ENCODE results near the gene CDC14C. TPM values are rescaled to one million over a fixed set of nuclear protein-coding genes. Genes with fewer than 3 reads are reported as not detected.
"Not testable (repeated sequence)": the region's sequence is repeated elsewhere in the genome, so short reads cannot be mapped to it uniquely, and the experiment has no call there.

CDC14C gene
- total RNA-seq (2014; rRNA removed; shearing (Covaris generic)) = 0.07 TPM in 1 of 2 replicates, not detected in the other

- Histone ChIP-seq H3K27me3 (ENCODE audit: control insufficient read depth, insufficient read depth, low read length) (no peaks in the 10 kb centered on the region), H3K36me3 (replicated peaks; ENCODE audit: control insufficient read depth, insufficient read depth, low read length) (no peaks in the 10 kb centered on the region), H3K4me3 (ENCODE audit: insufficient read depth, low read depth, low read length) (no peak within 1 kb of the TSS)
- no peak for DNase-seq
Measured at GRCh38 chr7:48924433-48924832, at the start of gene CDC14C. Gene CDC14C (plus strand): TSS chr7:48924547. CDS start chr7:48924673, 126 bp downstream.

GRCh38 chr7:48875045-48875916, 49.1 kb upstream of the CDC14C start:
- H3K27me3 ChIP-seq (ENCODE audit: control insufficient read depth, insufficient read depth, low read length) = no peaks in the 10 kb centered on the region
- peak; percentile 9 for DNase-seq
- H3K36me3 ChIP-seq (replicated peaks; ENCODE audit: control insufficient read depth, insufficient read depth, low read length) = no peaks in the 10 kb centered on the region

GRCh38 chr7:48876087-48876486, 48.3 kb upstream of the CDC14C start:
- DNase-seq = no peak
- no peak overlapping the region for H3K4me3 ChIP-seq (ENCODE audit: insufficient read depth, low read depth, low read length)
- H3K36me3 ChIP-seq (replicated peaks; ENCODE audit: control insufficient read depth, insufficient read depth, low read length) = no peaks in the 10 kb centered on the region
- no peaks in the 10 kb centered on the region for H3K27me3 ChIP-seq (ENCODE audit: control insufficient read depth, insufficient read depth, low read length)

More at GRCh38 chr7:48875045-48875916, 49.1 kb upstream of the CDC14C start:
- no peak overlapping the region for H3K4me3 ChIP-seq (ENCODE audit: insufficient read depth, low read depth, low read length)

- DNase-seq = no peak
- no peak overlapping the region for H3K4me3 ChIP-seq (ENCODE audit: insufficient read depth, low read depth, low read length)
- no peaks in the 10 kb centered on the region for H3K27me3 ChIP-seq (ENCODE audit: control insufficient read depth, insufficient read depth, low read length)
- H3K36me3 ChIP-seq (replicated peaks; ENCODE audit: control insufficient read depth, insufficient read depth, low read length) = no peaks in the 10 kb centered on the region
Measured at GRCh38 chr7:48880851-48881250, 43.5 kb upstream of the CDC14C start.

- Histone ChIP-seq H3K27me3 (ENCODE audit: control insufficient read depth, insufficient read depth, low read length) (no peaks in the 10 kb centered on the region), H3K36me3 (replicated peaks; ENCODE audit: control insufficient read depth, insufficient read depth, low read length) (no peaks in the 10 kb centered on the region), H3K4me3 (ENCODE audit: insufficient read depth, low read depth, low read length) (no peak overlapping the region)
- DNase-seq = no peak
Measured at GRCh38 chr7:48887500-48887899, 36.8 kb upstream of the CDC14C start.

GRCh38 chr7:48894574-48894973, 29.8 kb upstream of the CDC14C start:
- H3K27me3 ChIP-seq (ENCODE audit: control insufficient read depth, insufficient read depth, low read length) = no peaks in the 10 kb centered on the region
- no peak for DNase-seq
- no peak overlapping the region for H3K4me3 ChIP-seq (ENCODE audit: insufficient read depth, low read depth, low read length)
- H3K36me3 ChIP-seq (replicated peaks; ENCODE audit: control insufficient read depth, insufficient read depth, low read length) = no peaks in the 10 kb centered on the region

GRCh38 chr7:48899932-48900331, 24.4 kb upstream of the CDC14C start:
- no peak overlapping the region for H3K4me3 ChIP-seq (ENCODE audit: insufficient read depth, low read depth, low read length)
- H3K27me3 ChIP-seq (ENCODE audit: control insufficient read depth, insufficient read depth, low read length) = no peaks in the 10 kb centered on the region
- no peaks in the 10 kb centered on the region for H3K36me3 ChIP-seq (replicated peaks; ENCODE audit: control insufficient read depth, insufficient read depth, low read length)
- DNase-seq = no peak

- H3K27me3 ChIP-seq (ENCODE audit: control insufficient read depth, insufficient read depth, low read length) = no peaks in the 10 kb centered on the region
- no peak for DNase-seq
- H3K4me3 ChIP-seq (ENCODE audit: insufficient read depth, low read depth, low read length) = no peak overlapping the region
- no peaks in the 10 kb centered on the region for H3K36me3 ChIP-seq (replicated peaks; ENCODE audit: control insufficient read depth, insufficient read depth, low read length)
Measured at GRCh38 chr7:48901966-48902365, 22.4 kb upstream of the CDC14C start.

- DNase-seq = no peak
Measured at GRCh38 chr7:48904975-48905374, 19.4 kb upstream of the CDC14C start.

GRCh38 chr7:48905686-48906085, 18.7 kb upstream of the CDC14C start:
- H3K36me3 ChIP-seq (replicated peaks; ENCODE audit: control insufficient read depth, insufficient read depth, low read length); H3K4me3 ChIP-seq (ENCODE audit: insufficient read depth, low read depth, low read length); DNase-seq; H3K27me3 ChIP-seq (ENCODE audit: control insufficient read depth, insufficient read depth, low read length): not testable (repeated sequence)

More at GRCh38 chr7:48904975-48905374, 19.4 kb upstream of the CDC14C start:
- H3K27me3 ChIP-seq (ENCODE audit: control insufficient read depth, insufficient read depth, low read length) = no peaks in the 10 kb centered on the region
- no peak overlapping the region for H3K4me3 ChIP-seq (ENCODE audit: insufficient read depth, low read depth, low read length)
- no peaks in the 10 kb centered on the region for H3K36me3 ChIP-seq (replicated peaks; ENCODE audit: control insufficient read depth, insufficient read depth, low read length)

GRCh38 chr7:48909887-48910286, 14.5 kb upstream of the CDC14C start:
- not testable (repeated sequence) for H3K4me3 ChIP-seq (ENCODE audit: insufficient read depth, low read depth, low read length); H3K36me3 ChIP-seq (replicated peaks; ENCODE audit: control insufficient read depth, insufficient read depth, low read length); DNase-seq; H3K27me3 ChIP-seq (ENCODE audit: control insufficient read depth, insufficient read depth, low read length)

GRCh38 chr7:48931481-48931880, 7.1 kb downstream of the CDC14C start:
- DNase-seq = no peak
- Histone ChIP-seq H3K4me3 (ENCODE audit: insufficient read depth, low read depth, low read length) (no peak overlapping the region), H3K36me3 (replicated peaks; ENCODE audit: control insufficient read depth, insufficient read depth, low read length) (no peaks in the 10 kb centered on the region), H3K27me3 (ENCODE audit: control insufficient read depth, insufficient read depth, low read length) (no peaks in the 10 kb centered on the region)

- H3K36me3 ChIP-seq (replicated peaks; ENCODE audit: control insufficient read depth, insufficient read depth, low read length) = no peaks in the 10 kb centered on the region
- no peak for DNase-seq
- H3K27me3 ChIP-seq (ENCODE audit: control insufficient read depth, insufficient read depth, low read length) = no peaks in the 10 kb centered on the region
- H3K4me3 ChIP-seq (ENCODE audit: insufficient read depth, low read depth, low read length) = no peak overlapping the region
Measured at GRCh38 chr7:48932126-48932910, 8.0 kb downstream of the CDC14C start.

GRCh38 chr7:48933549-48934085, 9.3 kb downstream of the CDC14C start:
- no peak overlapping the region for H3K4me3 ChIP-seq (ENCODE audit: insufficient read depth, low read depth, low read length)
- no peak for DNase-seq
- no peaks in the 10 kb centered on the region for H3K27me3 ChIP-seq (ENCODE audit: control insufficient read depth, insufficient read depth, low read length)
- no peaks in the 10 kb centered on the region for H3K36me3 ChIP-seq (replicated peaks; ENCODE audit: control insufficient read depth, insufficient read depth, low read length)
